Liver (tissue), 3 donors: ENCODE results near the gene RPS29.

ENCODE experiments used
- CTCF ChIP-seq: fragments of 150-350 bp; IDR thresholded peaks from 2 replicates; pipeline ENCODE4 v1.5.1; 2017; ENCODE audit warnings: improper control_type of control experiment, low read depth, low read length; ENCODE audit not compliant: missing input control
- RAD21 ChIP-seq, 2 donors: IDR thresholded peaks; 2 replicates each; pipeline ENCODE4 v1.6.1; 2016; ENCODE audit warnings: antibody characterized with exemption in 2 of 2, mild to moderate bottlenecking in 2 of 2
- YY1 ChIP-seq: IDR thresholded peaks from 2 replicates; pipeline ENCODE4 v1.6.1; 2016; ENCODE audit warnings: antibody characterized with exemption, mild to moderate bottlenecking
- donor health status: healthy.
- donor health status: healthy.

GRCh38 chr14:49612671-49613070, 26.5 kb upstream of the RPS29 start:
- TF ChIP-seq CTCF (no peak), YY1 (no peak), RAD21 (IDR thresholded peaks at IDR 0.05) (no peak)
